Trophoblast cell (in vitro differentiated cells and primary cell): Measurements from ENCODE around the gene PLSCR3.
A peak's percentile ranks its signal among the peaks of the same experiment; 100 is the strongest.

Experiments used
- DNase-seq, 2 donors: peaks; one replicate each; pipeline ENCODE4 v3.0.0-alpha.2; 2016
- H2AFZ ChIP-seq: 2 replicates; pipeline ENCODE4 v1.6.1; 2013; ENCODE audit warnings: low read length, moderate library complexity, mild to moderate bottlenecking; ENCODE audit not compliant: insufficient read depth, poor library complexity
- H2AK5ac ChIP-seq: 2 replicates; pipeline ENCODE4 v1.6.1; 2013; ENCODE audit warnings: mild to moderate bottlenecking, low read length
- H2BK120ac ChIP-seq: 2 replicates; pipeline ENCODE4 v1.6.1; 2013; ENCODE audit warnings: low read length, mild to moderate bottlenecking, moderate library complexity; ENCODE audit not compliant: insufficient read depth, poor library complexity
- H2BK12ac ChIP-seq: 2 replicates; pipeline ENCODE4 v1.6.1; 2013; ENCODE audit warnings: mild to moderate bottlenecking, low read length, moderate library complexity
- H2BK5ac ChIP-seq: 2 replicates; pipeline ENCODE4 v1.6.1; 2013; ENCODE audit warnings: low read length, low read depth, moderate library complexity, mild to moderate bottlenecking; ENCODE audit not compliant: poor library complexity
- H3K14ac ChIP-seq: 2 replicates; pipeline ENCODE4 v1.6.1; 2013; ENCODE audit warnings: mild to moderate bottlenecking, low read length
- H3K18ac ChIP-seq: 2 replicates; pipeline ENCODE4 v1.6.1; 2013; ENCODE audit warnings: mild to moderate bottlenecking, low read length
- H3K23ac ChIP-seq: 2 replicates; pipeline ENCODE4 v1.6.1; 2013; ENCODE audit warnings: low read length
- H3K27ac ChIP-seq: 2 replicates; pipeline ENCODE4 v1.5.1; 2013; ENCODE audit warnings: low read depth, mild to moderate bottlenecking, inconsistent platforms, low read length, moderate library complexity
- H3K27me3 ChIP-seq: 2 replicates; pipeline ENCODE4 v1.6.1; 2013; ENCODE audit warnings: inconsistent platforms, mild to moderate bottlenecking, low read length, moderate library complexity; ENCODE audit not compliant: insufficient read depth
- H3K36me3 ChIP-seq, 2 experiments: 1 replicate in 1 of 2; 2 replicates in 1 of 2; pipeline ENCODE4 v1.6.1; 2013; ENCODE audit warnings: low read length in 2 of 2, mild to moderate bottlenecking in 2 of 2, moderate library complexity in 1 of 2; ENCODE audit not compliant: insufficient read depth in 2 of 2, control insufficient read depth in 1 of 2
- H3K4ac ChIP-seq: 2 replicates; pipeline ENCODE4 v1.6.1; 2013; ENCODE audit warnings: low read depth, mild to moderate bottlenecking, low read length, moderate library complexity
- H3K4me1 ChIP-seq, 2 experiments: 1 replicate in 1 of 2; 2 replicates in 1 of 2; pipeline ENCODE4 v1.6.1; 2013; ENCODE audit warnings: low read length in 2 of 2, mild to moderate bottlenecking in 2 of 2, moderate library complexity in 1 of 2; ENCODE audit not compliant: insufficient read depth in 2 of 2, control insufficient read depth in 1 of 2
- H3K4me2 ChIP-seq: 2 replicates; pipeline ENCODE4 v1.6.1; 2013; ENCODE audit warnings: inconsistent platforms, mild to moderate bottlenecking, low read length, moderate library complexity
- H3K4me3 ChIP-seq: 2 replicates; pipeline ENCODE4 v1.5.1; 2013; ENCODE audit warnings: mild to moderate bottlenecking, low read depth, low read length, inconsistent platforms
- H3K79me1 ChIP-seq: one replicate; pipeline ENCODE4 v1.6.1; 2013; ENCODE audit warnings: low read length
- H3K79me2 ChIP-seq: 2 replicates; pipeline ENCODE4 v1.6.1; 2013; ENCODE audit warnings: low read length, mild to moderate bottlenecking; ENCODE audit not compliant: control insufficient read depth, insufficient read depth, poor library complexity
- H3K9ac ChIP-seq: 2 replicates; pipeline ENCODE4 v1.6.1; 2013; ENCODE audit warnings: mild to moderate bottlenecking, low read length
- H3K9me3 ChIP-seq: 2 replicates; pipeline ENCODE4 v1.6.1; 2013; ENCODE audit warnings: low read depth, mild to moderate bottlenecking, control low read depth, inconsistent platforms, low read length; ENCODE audit not compliant: insufficient read depth
- H4K12ac ChIP-seq: 2 replicates; pipeline ENCODE4 v1.6.1; 2013; ENCODE audit warnings: low read depth, mild to moderate bottlenecking, low read length, moderate library complexity
- H4K8ac ChIP-seq: 2 replicates; pipeline ENCODE4 v1.6.1; 2013; ENCODE audit warnings: low read depth, mild to moderate bottlenecking, low read length, moderate library complexity
- H4K91ac ChIP-seq: one replicate; pipeline ENCODE4 v1.6.1; 2013; ENCODE audit warnings: low read depth, mild to moderate bottlenecking, low read length, moderate library complexity
- WGBS: extraction: QIAGEN DNeasy Blood & Tissue Kit; methylation state at CpG from one replicate; pipeline ENCODE4 v1.1.7; 2013; ENCODE audit warnings: missing lambda C conversion rate; ENCODE audit not compliant: insufficient read length, insufficient coverage; ENCODE audit errors: extremely low coverage; 5-methylcytosine and 5-hydroxymethylcytosine counted together

PLSCR3 gene

GRCh38 chr17:7403977-7404736 lies 9.8 kb upstream of the PLSCR3 start, which contains the start of gene TMEM256:
Gene TMEM256, minus strand, starts transcription at chr17:7404097. Its CDS starts 13 bp downstream, at chr17:7404084.
- DNase-seq, result peak; percentile 100
- WGBS, result no CpG with 5 or more reads among the region's 49 CpGs
- no peaks in the 10 kb centered on the region for H3K9me3 ChIP-seq
- peak within 1 kb of the TSS; percentile 91 for H3K14ac ChIP-seq
- H3K79me1 ChIP-seq, result peaks cover 15% of the 10 kb centered on the region
- H2AK5ac ChIP-seq, result peak within 1 kb of the TSS; percentile 3
- peaks cover 3% of the 10 kb centered on the region for H3K79me2 ChIP-seq
- H3K23ac ChIP-seq, result peak within 1 kb of the TSS; percentile 34
- H3K18ac ChIP-seq, result peak within 1 kb of the TSS; percentile 96
- peak within 1 kb of the TSS; percentile 94 for H2BK12ac ChIP-seq
- H2BK5ac ChIP-seq, result peak within 1 kb of the TSS; percentile 96
- H3K4me1 ChIP-seq, result peaks cover 8 to 14% of the 10 kb centered on the region in 2 experiments
- peak within 1 kb of the TSS; percentile 89 for H2AFZ ChIP-seq
- H3K4me2 ChIP-seq, result peak within 1 kb of the TSS; percentile 85
- H3K9ac ChIP-seq, result peak within 1 kb of the TSS; percentile 93
- peak within 1 kb of the TSS; percentile 83 for H3K4me3 ChIP-seq
- H2BK120ac ChIP-seq, result peak within 1 kb of the TSS; percentile 79
- peak within 1 kb of the TSS; percentile 83 for H4K91ac ChIP-seq
- H4K8ac ChIP-seq, result peak within 1 kb of the TSS; percentile 94
- peak within 1 kb of the TSS; percentile 87 for H4K12ac ChIP-seq
- peak within 1 kb of the TSS; percentile 95 for H3K27ac ChIP-seq
- H3K27me3 ChIP-seq, result no peaks in the 10 kb centered on the region
- peaks cover 6 to 8% of the 10 kb centered on the region in 2 experiments for H3K36me3 ChIP-seq
- peak within 1 kb of the TSS; percentile 78 for H3K4ac ChIP-seq

DNA sequence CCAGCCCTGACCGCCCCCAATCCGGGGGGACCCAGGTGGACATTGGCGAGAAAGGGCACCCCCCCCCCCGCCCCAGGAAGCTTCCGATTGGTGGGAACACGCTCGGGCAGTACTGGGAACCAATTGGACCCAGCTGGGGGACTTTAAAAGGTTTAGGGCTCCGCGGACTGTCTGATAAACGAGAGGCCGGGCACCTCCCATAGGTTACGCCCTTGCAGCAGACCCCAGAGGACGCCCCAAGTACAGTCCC lies 9.3 kb upstream of the PLSCR3 start:
- peak overlapping the region; percentile 87 for H4K12ac ChIP-seq
- H2BK120ac ChIP-seq, result peak overlapping the region; percentile 79
- peak overlapping the region; percentile 85 for H3K4me2 ChIP-seq
- peaks cover 3% of the 10 kb centered on the region for H3K79me2 ChIP-seq
- peak overlapping the region; percentile 91 for H3K14ac ChIP-seq
- H3K27me3 ChIP-seq, result no peaks in the 10 kb centered on the region
- H2AFZ ChIP-seq, result peak overlapping the region; percentile 17
- no peak overlapping the region for H3K23ac ChIP-seq
- H3K79me1 ChIP-seq, result peaks cover 15% of the 10 kb centered on the region
- peak overlapping the region; percentile 96 for H2BK5ac ChIP-seq
- no peaks in the 10 kb centered on the region for H3K9me3 ChIP-seq
- peak overlapping the region; percentile 95 for H3K27ac ChIP-seq
- no peak for DNase-seq
- H3K4me1 ChIP-seq, result peaks cover 8 to 14% of the 10 kb centered on the region in 2 experiments
- no peak overlapping the region for H2AK5ac ChIP-seq
- no peak overlapping the region for H3K4ac ChIP-seq
- peaks cover 2 to 3% of the 10 kb centered on the region in 2 experiments for H3K36me3 ChIP-seq
- peak overlapping the region; percentile 83 for H4K91ac ChIP-seq
- H3K18ac ChIP-seq, result peak overlapping the region; percentile 96
- peak overlapping the region; percentile 83 for H3K4me3 ChIP-seq
- no peak overlapping the region for H2BK12ac ChIP-seq
- whole genome bisulfite sequencing, result no CpG with 5 or more reads among the region's 13 CpGs
- H4K8ac ChIP-seq, result peak overlapping the region; percentile 94
- peak overlapping the region; percentile 93 for H3K9ac ChIP-seq

GRCh38 chr17:7403043-7403726 lies 8.9 kb upstream of the PLSCR3 start:
- Histone ChIP-seq H3K27me3 (no peaks in the 10 kb centered on the region), H3K4me3 (peak overlapping the region; percentile 68), H2AFZ (peak overlapping the region; percentile 39), H2BK5ac (peak overlapping the region; percentile 64), H2BK120ac (peak overlapping the region; percentile 46), H4K12ac (peak overlapping the region; percentile 81), H2BK12ac (peak overlapping the region; percentile 94), H4K8ac (peak overlapping the region; percentile 74), H3K14ac (peak overlapping the region; percentile 87), H2AK5ac (peak overlapping the region; percentile 3), H3K4me1 (peaks cover 8 to 14% of the 10 kb centered on the region in 2 experiments), H3K9ac (peak overlapping the region; percentile 54), H3K79me2 (peaks cover 3% of the 10 kb centered on the region), H3K23ac (peak overlapping the region; percentile 34), H3K36me3 (no peaks in the 10 kb centered on the region), H3K4me2 (peak overlapping the region; percentile 85), H3K27ac (peak overlapping the region; percentile 95), H3K79me1 (peaks cover 15% of the 10 kb centered on the region), H3K18ac (peak overlapping the region; percentile 92), H4K91ac (peak overlapping the region; percentile 75), H3K9me3 (no peaks in the 10 kb centered on the region), H3K4ac (peak overlapping the region; percentile 78)
- no CpG with 5 or more reads among the region's 16 CpGs for WGBS
- DNase-seq, result no peak

- H4K12ac ChIP-seq, result no peak overlapping the region
- no CpG with 5 or more reads among the region's 2 CpGs for WGBS
- no peak overlapping the region for H2BK5ac ChIP-seq
- H3K4me1 ChIP-seq, result peaks cover 13 to 17% of the 10 kb centered on the region in 2 experiments
- H2BK12ac ChIP-seq, result no peak overlapping the region
- H3K27ac ChIP-seq, result no peak overlapping the region
- H3K23ac ChIP-seq, result no peak overlapping the region
- H3K79me1 ChIP-seq, result peaks cover 19% of the 10 kb centered on the region
- H3K4ac ChIP-seq, result no peak overlapping the region
- no peak overlapping the region for H2AFZ ChIP-seq
- no peak for DNase-seq
- H3K4me2 ChIP-seq, result no peak overlapping the region
- no peak overlapping the region for H2AK5ac ChIP-seq
- H3K14ac ChIP-seq, result no peak overlapping the region
- H2BK120ac ChIP-seq, result no peak overlapping the region
- H3K79me2 ChIP-seq, result peaks cover 9% of the 10 kb centered on the region
- H4K91ac ChIP-seq, result no peak overlapping the region
- H3K9ac ChIP-seq, result no peak overlapping the region
- no peaks in the 10 kb centered on the region for H3K27me3 ChIP-seq
- H3K4me3 ChIP-seq, result no peak overlapping the region
- no peaks in the 10 kb centered on the region for H3K36me3 ChIP-seq
- H4K8ac ChIP-seq, result no peak overlapping the region
- H3K18ac ChIP-seq, result no peak overlapping the region
- no peaks in the 10 kb centered on the region for H3K9me3 ChIP-seq
Measured at GRCh38 chr17:7398612-7399011, 4.3 kb upstream of the PLSCR3 start.
